Measurements from ENCODE around the gene EXOC7.

DNA sequence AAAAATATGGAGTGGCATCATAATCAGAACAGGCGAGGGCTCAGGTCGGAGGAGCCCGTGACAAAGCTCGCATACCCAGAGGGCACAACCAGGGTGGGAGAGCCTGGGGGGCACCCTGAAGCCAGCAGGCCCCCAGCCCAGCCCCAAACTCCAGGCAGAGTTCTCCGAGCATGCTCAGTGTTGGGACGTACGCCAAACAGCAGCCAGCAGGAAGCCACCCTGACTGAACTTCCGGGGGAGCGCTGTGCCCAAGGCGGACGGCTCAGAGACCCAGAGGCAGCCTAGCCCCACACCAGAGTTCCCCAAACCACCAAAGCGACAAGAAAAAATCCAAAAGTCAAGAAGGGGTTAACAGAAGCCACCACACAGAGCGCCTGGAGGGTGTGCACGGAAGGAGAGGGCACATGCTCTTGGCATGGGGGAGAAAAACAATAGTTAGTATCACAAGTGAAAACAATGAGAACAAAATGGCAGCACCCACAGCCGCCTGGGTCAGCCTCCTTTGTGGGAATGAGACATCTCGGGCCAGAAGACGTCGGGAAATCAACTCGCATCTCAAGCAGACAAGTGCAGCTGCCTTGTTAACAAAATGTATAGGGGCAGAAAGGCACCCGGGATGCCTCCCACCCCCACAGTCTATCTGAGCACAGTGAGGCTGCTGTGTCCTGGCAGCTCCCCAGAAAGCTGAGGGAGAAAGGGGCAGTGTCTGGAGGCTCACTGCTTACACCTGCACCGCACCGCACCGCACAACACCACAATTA is 11.9 kb downstream of the EXOC7 start:
- TF ChIP-seq, protein P1, sequence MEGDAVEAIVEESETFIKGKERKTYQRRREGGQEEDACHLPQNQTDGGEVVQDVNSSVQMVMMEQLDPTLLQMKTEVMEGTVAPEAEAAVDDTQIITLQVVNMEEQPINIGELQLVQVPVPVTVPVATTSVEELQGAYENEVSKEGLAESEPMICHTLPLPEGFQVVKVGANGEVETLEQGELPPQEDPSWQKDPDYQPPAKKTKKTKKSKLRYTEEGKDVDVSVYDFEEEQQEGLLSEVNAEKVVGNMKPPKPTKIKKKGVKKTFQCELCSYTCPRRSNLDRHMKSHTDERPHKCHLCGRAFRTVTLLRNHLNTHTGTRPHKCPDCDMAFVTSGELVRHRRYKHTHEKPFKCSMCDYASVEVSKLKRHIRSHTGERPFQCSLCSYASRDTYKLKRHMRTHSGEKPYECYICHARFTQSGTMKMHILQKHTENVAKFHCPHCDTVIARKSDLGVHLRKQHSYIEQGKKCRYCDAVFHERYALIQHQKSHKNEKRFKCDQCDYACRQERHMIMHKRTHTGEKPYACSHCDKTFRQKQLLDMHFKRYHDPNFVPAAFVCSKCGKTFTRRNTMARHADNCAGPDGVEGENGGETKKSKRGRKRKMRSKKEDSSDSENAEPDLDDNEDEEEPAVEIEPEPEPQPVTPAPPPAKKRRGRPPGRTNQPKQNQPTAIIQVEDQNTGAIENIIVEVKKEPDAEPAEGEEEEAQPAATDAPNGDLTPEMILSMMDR (IDR thresholded peaks at IDR 0.05 in 2 of 3, conservative IDR thresholded peaks at IDR 0.05 in 1 of 3; ENCODE audit: borderline replicate concordance in 1 of 3, insufficient read depth in 1 of 3, low read depth in 2 of 3, low read length in 2 of 3) = no peak
- TF ChIP-seq POLR2AphosphoS5 (IDR thresholded peaks at IDR 0.05; ENCODE audit: low read depth, low read length) (no peak), POLR2A (IDR thresholded peaks at IDR 0.05; ENCODE audit: borderline replicate concordance, extremely low read depth, insufficient read depth, insufficient read length) (no peak), EZH2 (IDR thresholded peaks at IDR 0.05) (no peak), EGR1 (IDR thresholded peaks at IDR 0.05; ENCODE audit: low read depth) (no peak), ZFX (IDR thresholded peaks at IDR 0.05) (no peak), YY1 (IDR thresholded peaks at IDR 0.05; ENCODE audit: extremely low read depth, insufficient replicate concordance, low read depth, low read length) (no peak), ELF1 (IDR thresholded peaks at IDR 0.05; ENCODE audit: borderline replicate concordance, low read depth) (no peak)
- TF ChIP-seq, protein P2, sequence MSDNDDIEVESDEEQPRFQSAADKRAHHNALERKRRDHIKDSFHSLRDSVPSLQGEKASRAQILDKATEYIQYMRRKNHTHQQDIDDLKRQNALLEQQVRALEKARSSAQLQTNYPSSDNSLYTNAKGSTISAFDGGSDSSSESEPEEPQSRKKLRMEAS (IDR thresholded peaks at IDR 0.05) = no peak
